GM12864 (cell line): ENCODE measurements around the gene CCL5.
"Not testable (repeated sequence)": the region's sequence is repeated elsewhere in the genome, so short reads cannot be mapped to it uniquely, and the experiment has no call there.

ENCODE experiments used
- DNase-seq: peaks from one replicate; pipeline ENCODE4 v3.0.0-alpha.2; 2011; ENCODE audit warnings: low read depth
- H3K4me3 ChIP-seq: 2 replicates; pipeline ENCODE4 v1.5.1; 2011; ENCODE audit warnings: mild to moderate bottlenecking, low read depth, low read length, control low read depth
- CTCF ChIP-seq: IDR thresholded peaks from 2 replicates; pipeline ENCODE4 v1.5.1; 2011; ENCODE audit warnings: low read depth, mild to moderate bottlenecking, moderate library complexity, low read length, control low read depth, inconsistent platforms; ENCODE audit errors: missing control alignments

Gene CCL5

DNA sequence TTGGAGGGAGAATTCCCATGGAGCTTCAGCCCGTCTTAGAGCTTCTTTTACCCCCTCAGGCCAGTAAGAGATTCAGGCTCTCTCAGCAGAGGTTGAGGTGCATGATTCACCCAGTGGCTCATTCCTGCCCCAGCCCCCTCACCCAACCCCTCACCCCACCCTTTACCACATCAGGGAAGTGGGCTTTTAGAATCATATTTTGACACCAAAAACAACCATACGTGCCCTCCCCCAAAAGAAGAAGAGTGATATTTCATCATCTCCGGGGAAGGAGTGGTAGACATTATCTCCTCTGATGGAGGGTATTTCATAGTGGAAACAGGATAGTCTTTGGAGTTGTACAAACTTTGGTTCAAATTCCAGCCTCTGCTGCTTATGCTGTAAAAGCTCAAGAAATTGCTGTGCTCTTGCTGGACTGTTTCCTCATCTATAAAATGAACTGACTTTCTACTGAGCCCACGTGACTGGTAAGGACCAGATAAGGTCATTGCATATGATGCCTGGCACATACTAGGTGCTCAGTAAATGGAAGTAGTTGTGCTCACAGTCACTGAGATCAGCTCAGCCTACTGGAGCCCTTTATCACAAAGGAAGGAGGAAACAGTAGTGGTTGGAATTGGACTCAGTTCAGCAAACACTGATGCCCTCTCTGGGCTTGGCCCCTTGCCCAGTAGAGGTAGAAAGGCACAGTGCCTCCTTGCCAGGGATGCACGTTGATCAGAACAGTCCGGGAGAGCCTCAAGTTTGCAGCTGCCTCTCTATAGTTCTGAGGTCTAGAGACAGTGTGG is 18.3 kb upstream of the CCL5 start:
- DNase-seq: no peak
- no peak overlapping the region for H3K4me3 ChIP-seq
- no peak for TF ChIP-seq CTCF

- DNase-seq, H3K4me3 ChIP-seq: not testable (repeated sequence)
Observed at GRCh38 chr17:35897772-35898171, 17.6 kb upstream of the CCL5 start.

GRCh38 chr17:35895636-35896587 is 15.8 kb upstream of the CCL5 start:
- no peak overlapping the region for H3K4me3 ChIP-seq
- TF ChIP-seq CTCF: no peak
- DNase-seq: no peak

- DNase-seq: no peak
- H3K4me3 ChIP-seq: no peak overlapping the region
- TF ChIP-seq CTCF: no peak
Observed at GRCh38 chr17:35894206-35894605, 14.0 kb upstream of the CCL5 start.

DNA sequence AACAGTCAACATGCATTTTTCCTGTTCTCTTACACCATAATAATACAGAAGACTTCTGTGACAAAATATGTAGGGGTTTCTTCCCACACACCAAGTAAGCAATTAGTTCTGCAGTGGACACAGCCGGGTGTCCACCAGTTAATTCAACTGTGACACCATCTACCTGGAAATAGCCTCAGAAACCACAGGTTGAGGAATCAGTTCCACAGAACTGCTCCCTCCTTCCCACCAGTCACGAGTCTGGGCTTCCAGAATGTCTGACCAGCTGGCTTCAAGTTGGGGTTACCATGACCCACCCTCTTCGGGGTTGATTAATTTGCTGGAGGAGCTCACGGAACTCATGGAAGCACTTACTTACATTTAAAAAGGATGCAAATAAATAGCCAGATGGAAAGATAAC is 13.6 kb upstream of the CCL5 start:
- no peak for DNase-seq
- no peak for TF ChIP-seq CTCF
- no peak overlapping the region for H3K4me3 ChIP-seq

- H3K4me3 ChIP-seq: no peak overlapping the region
- no peak for DNase-seq
- no peak for TF ChIP-seq CTCF
Observed at GRCh38 chr17:35892091-35893035, 12.2 kb upstream of the CCL5 start.

DNA sequence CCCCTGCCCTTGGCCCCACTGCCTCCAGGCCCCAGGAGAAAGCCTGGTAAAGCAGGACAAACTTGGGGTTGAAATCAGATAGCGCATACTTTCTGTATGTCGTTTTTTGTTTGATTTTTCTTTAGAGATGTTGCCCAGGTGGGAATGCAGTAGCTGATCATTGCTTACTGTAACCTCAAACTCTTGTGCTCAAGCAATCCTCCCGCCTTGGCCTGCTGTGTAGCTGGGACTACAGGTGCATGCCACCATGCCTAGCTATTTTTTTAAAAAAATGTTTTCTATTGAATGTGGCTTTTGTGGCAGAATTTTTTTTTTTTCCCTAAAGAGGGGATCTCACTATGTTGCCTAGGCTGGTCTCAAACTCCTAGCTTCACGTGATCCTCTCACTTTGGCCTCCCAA is 11.1 kb upstream of the CCL5 start:
- no peak for DNase-seq
- H3K4me3 ChIP-seq: no peak overlapping the region
- no peak for TF ChIP-seq CTCF
